Ovary (tissue), 9 donors: Measurements from ENCODE around the gene TSC2. TPM values are rescaled to one million over a fixed set of nuclear protein-coding genes. Genes with fewer than 3 reads are reported as not detected.

Experiments
- DNase-seq, 5 donors: peaks; one replicate each; pipeline ENCODE4 v3.0.0-alpha.2; 2019 to 2020
- H3K27ac ChIP-seq, 2 donors: fragments of 200-600 bp; one replicate each; pipeline versions ENCODE4 v1.5.1 to v1.8.0; 2019 to 2022
- H3K27me3 ChIP-seq: fragments of 200-600 bp; one replicate; pipeline ENCODE4 v1.8.0; 2022
- H3K36me3 ChIP-seq: fragments of 200-600 bp; sonication (generic); one replicate; pipeline ENCODE4 v1.5.1; 2019
- H3K4me1 ChIP-seq: one replicate; pipeline ENCODE4 v1.8.1; 2013; ENCODE audit warnings: mild to moderate bottlenecking, moderate library complexity; ENCODE audit not compliant: insufficient read depth
- H3K4me3 ChIP-seq: fragments of 200-600 bp; sonication (generic); one replicate; pipeline ENCODE4 v1.5.1; 2017
- H3K9me3 ChIP-seq, 2 donors: fragments of 200-600 bp in 1 of 2; sonication (generic) in 1 of 2; one replicate each; pipeline versions ENCODE4 v1.5.1 to v1.8.1; 2013 to 2019; ENCODE audit warnings: mild to moderate bottlenecking in 1 of 2, moderate library complexity in 1 of 2
- CTCF ChIP-seq, 3 donors: fragments of 450-650 bp in 2 of 3; fragments of 200-600 bp in 1 of 3; IDR thresholded peaks; one replicate each; pipeline versions ENCODE4 v1.5.1 to v1.8.0; 2016 to 2022; ENCODE audit warnings: antibody characterized with exemption in 3 of 3, mild to moderate bottlenecking in 1 of 3
- EP300 ChIP-seq: sonication (generic); formaldehyde crosslinking; IDR thresholded peaks from one replicate; pipeline ENCODE4 v1.6.1; 2017; ENCODE audit warnings: antibody characterized with exemption
- POLR2A ChIP-seq: fragments of 450-650 bp; IDR thresholded peaks from one replicate; pipeline ENCODE4 v1.6.1; 2017; ENCODE audit warnings: antibody characterized with exemption, mild to moderate bottlenecking, moderate library complexity
- WGBS, 3 donors: extraction: QIAGEN DNeasy Blood & Tissue Kit in 1 of 3; methylation state at CpG; one replicate each; pipeline versions ENCODE4 v1.1.5 to v1.1.7; 2013 to 2017; 5-methylcytosine and 5-hydroxymethylcytosine counted together
- intact Hi-C, 4 donors: fragments of 100-400 bp; cut with DNase I; formaldehyde crosslinking; loops; one replicate each; pipeline versions ENCODE4 v1.11.0 to v1.15.1; 2022 to 2023
- polyA plus RNA-seq, 2 donors: library from polyadenylated mRNA; stranded (reverse); fragments of 200-250 nt in 1 of 2; fragments of 350-450 nt in 1 of 2; fragmentation: Illumina TruSeq in 1 of 2; extraction: RNeasy Lipid Tissue Mini Kit (QIAGEN cat#74804) in 1 of 2; gene quantifications; one replicate each; pipeline ENCODE4 v1.2.3, GENCODE V29; 2013 to 2014
- total RNA-seq, 7 donors: library from RNA; depleted of rRNA in 2 of 7; stranded (reverse); fragments of >200 nt in 2 of 7; fragmentation: NEBNext Ultra II Directional in 3 of 7; extraction: Animal tissue kit (Norgen Biotek cat#: 25700) in 3 of 7; gene quantifications; one replicate each; pipeline versions ENCODE4 v1.1.0 to v1.2.4, GENCODE V29; 2016 to 2023
- donor health status: DM: no; HTN: no; CAD: no; lungs with moderate emphysema.
- donor health status: DM: no; HTN: no; CAD: no.
- donor health status: Bipolar disorder and iron deficiency.
- donor health status: DM: yes; HTN: yes; CAD: no.
- donor health status: DM: no; HTN: no; CAD: no.
- donor health status: DM: yes; HTN: yes; CAD: no.

Gene TSC2
- total and polyA plus RNA-seq, 9 donors: 47.0 to 150 (median 96.0) TPM

- no peaks in the 10 kb centered on the region for H3K27me3 ChIP-seq
- no peak overlapping the region for H3K4me3 ChIP-seq
- DNase-seq: no peak
- WGBS, 3 donors: 79 to 89% (median 83%) methylated on average over 17 of the region's 17 CpGs
- no peaks in the 10 kb centered on the region for H3K4me1 ChIP-seq
- no peaks in the 10 kb centered on the region for H3K36me3 ChIP-seq
- no peak overlapping the region for H3K27ac ChIP-seq
- TF ChIP-seq EP300 (no peak), POLR2A (no peak), CTCF (IDR thresholded peaks at IDR 0.05) (no peak)
- no peaks in the 10 kb centered on the region for H3K9me3 ChIP-seq
- intact Hi-C loops: loop anchor here in 1 of 4 donors (10.0 kb wide), 1 partner anchor 58 kb away; the partner anchor contains the start of gene PKD1
These were observed 29.2 kb downstream of the TSC2 start for GRCh38 chr16:2077016-2077415.

GRCh38 chr16:2077696-2078095 lies 29.9 kb downstream of the TSC2 start:
- H3K9me3 ChIP-seq: no peaks in the 10 kb centered on the region
- peaks cover 3% of the 10 kb centered on the region for H3K4me1 ChIP-seq
- WGBS, 3 donors: 91 to 95% (median 92%) methylated on average over 13 to 21 of the region's 21 CpGs
- no peaks in the 10 kb centered on the region for H3K27me3 ChIP-seq
- H3K36me3 ChIP-seq: no peaks in the 10 kb centered on the region
- intact Hi-C loops: loop anchor here in 1 of 4 donors (10.0 kb wide), 1 partner anchor 57 kb away; the partner anchor contains the start of gene PKD1
- H3K27ac ChIP-seq: no peak overlapping the region
- no peak overlapping the region for H3K4me3 ChIP-seq
- DNase-seq: no peak
- no peak for TF ChIP-seq EP300
- TF ChIP-seq POLR2A: no peak
- TF ChIP-seq CTCF (IDR thresholded peaks at IDR 0.05): no peak

- intact Hi-C loops: loop anchor here in 1 of 4 donors (10.0 kb wide), 1 partner anchor 57 kb away; the partner anchor contains the start of gene PKD1
- Histone ChIP-seq H3K4me3 (no peak overlapping the region), H3K4me1 (peaks cover 7% of the 10 kb centered on the region), H3K27me3 (no peaks in the 10 kb centered on the region), H3K27ac (no peak overlapping the region), H3K36me3 (no peaks in the 10 kb centered on the region), H3K9me3 (no peaks in the 10 kb centered on the region)
- TF ChIP-seq CTCF (IDR thresholded peaks at IDR 0.05): no peak
- no peak for TF ChIP-seq EP300
- no peak for TF ChIP-seq POLR2A
- DNase-seq: no peak
- 91 to 97% (median 95%) methylated on average over 6 to 7 of the region's 7 CpGs for WGBS, 3 donors
These were observed 30.3 kb downstream of the TSC2 start for GRCh38 chr16:2078096-2078495.

GRCh38 chr16:2078691-2079090 lies 30.9 kb downstream of the TSC2 start:
- peaks cover 8% of the 10 kb centered on the region for H3K4me1 ChIP-seq
- 93% methylated on average over 23 of the region's 23 CpGs for WGBS, 3 donors
- H3K9me3 ChIP-seq: no peaks in the 10 kb centered on the region
- H3K27ac ChIP-seq: no peak overlapping the region
- H3K36me3 ChIP-seq: no peaks in the 10 kb centered on the region
- DNase-seq: no peak
- intact Hi-C loops: loop anchor here in 1 of 4 donors (10.0 kb wide), 1 partner anchor 56 kb away; the partner anchor contains the start of gene PKD1
- TF ChIP-seq EP300 (no peak), CTCF (IDR thresholded peaks at IDR 0.05) (no peak), POLR2A (no peak)
- no peaks in the 10 kb centered on the region for H3K27me3 ChIP-seq
- no peak overlapping the region for H3K4me3 ChIP-seq
